ENCODE measurements around the gene TXNRD2.

TXNRD2 gene

DNA sequence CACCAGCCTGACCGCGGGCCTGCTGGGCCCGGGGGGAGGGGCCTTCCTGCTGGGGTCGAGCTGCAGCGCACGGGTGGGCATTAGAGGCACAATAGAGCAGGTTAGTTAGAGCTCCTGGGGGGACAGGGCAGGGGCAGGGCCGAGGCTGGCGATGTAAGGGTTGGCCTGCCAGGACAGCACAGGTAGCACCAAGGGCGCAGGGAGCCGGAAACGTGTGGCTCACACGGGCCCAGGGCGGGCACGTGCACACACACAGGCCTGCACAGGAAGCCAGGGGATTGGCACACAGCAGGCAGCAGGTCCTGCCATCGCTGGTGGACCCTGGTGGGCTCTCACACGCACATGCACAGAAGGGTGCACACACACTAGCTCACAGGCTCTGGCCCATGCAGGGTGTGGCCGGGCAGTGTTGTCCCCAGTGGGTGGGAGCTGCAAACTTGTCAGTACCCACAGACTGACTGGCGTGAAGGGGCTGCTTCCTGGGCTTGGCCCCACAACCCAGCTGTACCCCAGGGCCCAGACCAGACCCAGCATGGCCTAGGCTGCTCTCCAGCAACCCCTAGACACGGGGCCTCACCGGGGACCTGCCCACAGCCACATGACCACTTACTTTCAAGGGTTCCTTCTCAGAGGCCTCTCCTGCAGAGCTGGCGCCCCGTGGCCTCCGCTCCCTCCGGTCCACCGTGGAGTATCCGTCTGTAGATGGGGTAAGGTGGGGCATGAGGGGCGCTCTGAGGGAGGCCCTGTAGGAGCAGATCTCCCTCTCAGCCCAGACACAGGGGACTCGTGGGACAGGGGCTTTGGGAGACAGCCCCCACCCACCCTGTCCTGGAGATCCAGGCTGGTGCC lies 29.9 kb upstream of the TXNRD2 start:
- peaks cover 39% of the 10 kb centered on the region for H3K36me3 ChIP-seq (ENCODE audit: control insufficient read depth, insufficient read depth, low read length)
- no peak overlapping the region for H3K9ac ChIP-seq (ENCODE audit: low read length)
- no peak overlapping the region for H3K4me3 ChIP-seq (ENCODE audit: low read depth, low read length)

DNA sequence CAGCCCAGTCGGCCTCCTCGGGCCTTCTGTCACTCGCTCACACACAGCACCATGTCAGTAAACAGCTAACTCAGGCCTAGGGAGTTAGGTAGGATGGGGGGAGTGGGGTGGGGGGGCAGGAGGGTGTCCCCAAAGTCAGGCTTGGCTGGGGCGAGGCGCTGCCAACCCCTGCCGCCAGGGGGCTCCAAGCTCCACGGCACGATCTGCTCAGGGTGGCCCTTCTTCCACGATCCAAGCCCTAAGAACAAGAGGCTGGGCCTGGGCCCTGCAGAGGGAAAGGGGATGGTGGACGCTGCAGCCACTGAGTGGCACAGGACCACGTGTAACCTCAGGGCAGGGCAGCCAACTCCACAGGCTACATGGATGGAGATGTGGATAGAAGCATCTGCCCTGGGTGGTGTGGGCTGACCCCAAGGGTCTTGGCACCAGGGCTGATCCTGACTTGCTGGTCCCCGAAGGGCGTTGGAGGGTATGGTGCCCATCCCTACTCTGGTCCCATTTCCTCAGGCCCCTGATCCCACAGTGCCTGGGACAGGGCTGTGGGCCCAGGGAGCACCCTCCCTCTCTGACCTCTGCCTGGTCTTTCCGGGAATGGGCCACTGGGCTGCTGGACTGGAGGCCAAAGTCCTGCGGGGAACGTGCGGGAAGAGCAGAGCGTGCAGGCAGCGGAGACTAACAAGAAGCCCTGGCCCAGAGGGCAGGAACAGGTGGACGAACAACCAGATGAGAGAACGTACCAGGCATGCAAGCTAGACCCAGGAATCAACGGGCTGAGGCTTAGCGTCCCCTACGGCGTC lies 29.1 kb upstream of the TXNRD2 start:
- Histone ChIP-seq H3K9ac (ENCODE audit: low read length) (no peak overlapping the region), H3K36me3 (ENCODE audit: control insufficient read depth, insufficient read depth, low read length) (peaks cover 39% of the 10 kb centered on the region), H3K27ac (ENCODE audit: low read depth, low read length) (no peak overlapping the region), H3K9me3 (ENCODE audit: control insufficient read depth, insufficient read depth, low read depth, low read length) (no peaks in the 10 kb centered on the region), H3K4me3 (ENCODE audit: low read depth, low read length) (no peak overlapping the region), H3K4me1 (ENCODE audit: control insufficient read depth, insufficient read depth, low read length) (peaks cover 10% of the 10 kb centered on the region), H3K27me3 (ENCODE audit: control insufficient read depth, insufficient read depth, low read length) (no peaks in the 10 kb centered on the region)

More for the DNA sequence above, 29.9 kb upstream of the TXNRD2 start:
- H3K27ac ChIP-seq (ENCODE audit: low read depth, low read length): no peak overlapping the region
- H3K27me3 ChIP-seq (ENCODE audit: control insufficient read depth, insufficient read depth, low read length): no peaks in the 10 kb centered on the region
- H3K9me3 ChIP-seq (ENCODE audit: control insufficient read depth, insufficient read depth, low read depth, low read length): no peaks in the 10 kb centered on the region
- peaks cover 10% of the 10 kb centered on the region for H3K4me1 ChIP-seq (ENCODE audit: control insufficient read depth, insufficient read depth, low read length)

DNA sequence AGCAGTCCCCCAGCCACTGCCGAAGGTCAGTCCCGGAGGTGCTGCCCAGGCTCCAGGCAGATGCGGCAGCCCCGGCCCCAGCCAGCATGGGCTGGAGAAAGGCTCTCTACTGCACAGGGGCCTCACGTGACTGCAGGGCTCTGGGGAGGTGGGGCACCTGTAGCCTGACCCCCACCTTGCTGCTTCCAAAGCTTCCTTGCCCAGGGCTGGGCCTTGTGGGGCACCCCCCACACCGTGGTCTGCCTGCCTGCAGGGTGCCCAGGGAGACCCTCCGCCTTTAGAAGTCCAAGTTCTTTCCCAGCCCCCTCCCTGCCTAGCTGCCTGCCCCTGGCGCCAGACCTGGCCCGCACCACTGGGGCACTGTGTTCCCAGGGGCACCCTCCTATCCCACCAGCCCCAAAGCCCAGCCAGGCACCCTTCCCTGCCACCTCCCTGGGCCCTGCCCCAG lies 28.4 kb upstream of the TXNRD2 start:
- Histone ChIP-seq H3K36me3 (ENCODE audit: control insufficient read depth, insufficient read depth, low read length) (peaks cover 39% of the 10 kb centered on the region), H3K9me3 (ENCODE audit: control insufficient read depth, insufficient read depth, low read depth, low read length) (no peaks in the 10 kb centered on the region), H3K27me3 (ENCODE audit: control insufficient read depth, insufficient read depth, low read length) (no peaks in the 10 kb centered on the region), H3K4me3 (ENCODE audit: low read depth, low read length) (no peak overlapping the region), H3K9ac (ENCODE audit: low read length) (no peak overlapping the region), H3K4me1 (ENCODE audit: control insufficient read depth, insufficient read depth, low read length) (peaks cover 5% of the 10 kb centered on the region), H3K27ac (ENCODE audit: low read depth, low read length) (no peak overlapping the region)

DNA sequence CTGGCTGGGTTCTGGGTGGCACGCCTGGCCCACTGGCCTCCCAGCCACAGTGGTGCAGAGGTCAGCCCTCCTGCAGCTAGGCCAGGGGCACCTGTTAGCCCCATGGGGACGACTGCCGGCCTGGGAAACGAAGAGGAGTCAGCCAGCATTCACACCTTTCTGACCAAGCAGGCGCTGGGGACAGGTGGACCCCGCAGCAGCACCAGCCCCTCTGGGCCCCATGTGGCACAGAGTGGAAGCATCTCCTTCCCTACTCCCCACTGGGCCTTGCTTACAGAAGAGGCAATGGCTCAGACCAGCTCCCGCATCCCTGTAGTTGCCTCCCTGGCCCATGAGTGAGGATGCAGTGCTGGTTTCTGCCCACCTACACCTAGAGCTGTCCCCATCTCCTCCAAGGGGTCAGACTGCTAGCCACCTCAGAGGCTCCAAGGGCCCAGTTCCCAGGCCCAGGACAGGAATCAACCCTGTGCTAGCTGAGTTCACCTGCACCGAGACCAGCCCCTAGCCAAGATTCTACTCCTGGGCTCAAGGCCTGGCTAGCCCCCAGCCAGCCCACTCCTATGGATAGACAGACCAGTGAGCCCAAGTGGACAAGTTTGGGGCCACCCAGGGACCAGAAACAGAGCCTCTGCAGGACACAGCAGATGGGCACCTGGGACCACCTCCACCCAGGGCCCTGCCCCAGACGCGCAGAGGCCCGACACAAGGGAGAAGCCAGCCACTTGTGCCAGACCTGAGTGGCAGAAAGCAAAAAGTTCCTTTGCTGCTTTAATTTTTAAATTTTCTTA lies 27.7 kb upstream of the TXNRD2 start:
- no peak overlapping the region for H3K9ac ChIP-seq (ENCODE audit: low read length)
- H3K27me3 ChIP-seq (ENCODE audit: control insufficient read depth, insufficient read depth, low read length): no peaks in the 10 kb centered on the region
- H3K9me3 ChIP-seq (ENCODE audit: control insufficient read depth, insufficient read depth, low read depth, low read length): no peaks in the 10 kb centered on the region
- H3K36me3 ChIP-seq (ENCODE audit: control insufficient read depth, insufficient read depth, low read length): peaks cover 39% of the 10 kb centered on the region
- no peaks in the 10 kb centered on the region for H3K4me1 ChIP-seq (ENCODE audit: control insufficient read depth, insufficient read depth, low read length)
- no peak overlapping the region for H3K27ac ChIP-seq (ENCODE audit: low read depth, low read length)
- H3K4me3 ChIP-seq (ENCODE audit: low read depth, low read length): no peak overlapping the region

GRCh38 chr22:19968450-19968891 lies 26.9 kb upstream of the TXNRD2 start:
- Histone ChIP-seq H3K4me1 (ENCODE audit: control insufficient read depth, insufficient read depth, low read length) (peaks cover 3% of the 10 kb centered on the region), H3K9ac (ENCODE audit: low read length) (no peak overlapping the region), H3K27me3 (ENCODE audit: control insufficient read depth, insufficient read depth, low read length) (peaks cover 4% of the 10 kb centered on the region; the same call in 1 of the 2 replicates), H3K36me3 (ENCODE audit: control insufficient read depth, insufficient read depth, low read length) (peaks cover 35% of the 10 kb centered on the region), H3K4me3 (ENCODE audit: low read depth, low read length) (no peak overlapping the region), H3K9me3 (ENCODE audit: control insufficient read depth, insufficient read depth, low read depth, low read length) (no peaks in the 10 kb centered on the region), H3K27ac (ENCODE audit: low read depth, low read length) (no peak overlapping the region)

- no peak overlapping the region for H3K9ac ChIP-seq (ENCODE audit: low read length)
- H3K27ac ChIP-seq (ENCODE audit: low read depth, low read length): no peak overlapping the region
- H3K27me3 ChIP-seq (ENCODE audit: control insufficient read depth, insufficient read depth, low read length): peaks cover 4% of the 10 kb centered on the region; the same call in 1 of the 2 replicates
- peaks cover 29% of the 10 kb centered on the region for H3K36me3 ChIP-seq (ENCODE audit: control insufficient read depth, insufficient read depth, low read length)
- peaks cover 8% of the 10 kb centered on the region for H3K4me1 ChIP-seq (ENCODE audit: control insufficient read depth, insufficient read depth, low read length)
- H3K4me3 ChIP-seq (ENCODE audit: low read depth, low read length): no peak overlapping the region
- H3K9me3 ChIP-seq (ENCODE audit: control insufficient read depth, insufficient read depth, low read depth, low read length): no peaks in the 10 kb centered on the region
Measured at GRCh38 chr22:19967850-19968449, 26.3 kb upstream of the TXNRD2 start.

- H3K9ac ChIP-seq (ENCODE audit: low read length): no peak overlapping the region
- H3K27ac ChIP-seq (ENCODE audit: low read depth, low read length): no peak overlapping the region
- H3K4me3 ChIP-seq (ENCODE audit: low read depth, low read length): no peak overlapping the region
- H3K36me3 ChIP-seq (ENCODE audit: control insufficient read depth, insufficient read depth, low read length): peaks cover 22% of the 10 kb centered on the region
- H3K9me3 ChIP-seq (ENCODE audit: control insufficient read depth, insufficient read depth, low read depth, low read length): no peaks in the 10 kb centered on the region
- peaks cover 4% of the 10 kb centered on the region; the same call in 1 of the 2 replicates for H3K27me3 ChIP-seq (ENCODE audit: control insufficient read depth, insufficient read depth, low read length)
- peaks cover 13% of the 10 kb centered on the region for H3K4me1 ChIP-seq (ENCODE audit: control insufficient read depth, insufficient read depth, low read length)
Measured at GRCh38 chr22:19966908-19967750, 25.5 kb upstream of the TXNRD2 start.

DNA sequence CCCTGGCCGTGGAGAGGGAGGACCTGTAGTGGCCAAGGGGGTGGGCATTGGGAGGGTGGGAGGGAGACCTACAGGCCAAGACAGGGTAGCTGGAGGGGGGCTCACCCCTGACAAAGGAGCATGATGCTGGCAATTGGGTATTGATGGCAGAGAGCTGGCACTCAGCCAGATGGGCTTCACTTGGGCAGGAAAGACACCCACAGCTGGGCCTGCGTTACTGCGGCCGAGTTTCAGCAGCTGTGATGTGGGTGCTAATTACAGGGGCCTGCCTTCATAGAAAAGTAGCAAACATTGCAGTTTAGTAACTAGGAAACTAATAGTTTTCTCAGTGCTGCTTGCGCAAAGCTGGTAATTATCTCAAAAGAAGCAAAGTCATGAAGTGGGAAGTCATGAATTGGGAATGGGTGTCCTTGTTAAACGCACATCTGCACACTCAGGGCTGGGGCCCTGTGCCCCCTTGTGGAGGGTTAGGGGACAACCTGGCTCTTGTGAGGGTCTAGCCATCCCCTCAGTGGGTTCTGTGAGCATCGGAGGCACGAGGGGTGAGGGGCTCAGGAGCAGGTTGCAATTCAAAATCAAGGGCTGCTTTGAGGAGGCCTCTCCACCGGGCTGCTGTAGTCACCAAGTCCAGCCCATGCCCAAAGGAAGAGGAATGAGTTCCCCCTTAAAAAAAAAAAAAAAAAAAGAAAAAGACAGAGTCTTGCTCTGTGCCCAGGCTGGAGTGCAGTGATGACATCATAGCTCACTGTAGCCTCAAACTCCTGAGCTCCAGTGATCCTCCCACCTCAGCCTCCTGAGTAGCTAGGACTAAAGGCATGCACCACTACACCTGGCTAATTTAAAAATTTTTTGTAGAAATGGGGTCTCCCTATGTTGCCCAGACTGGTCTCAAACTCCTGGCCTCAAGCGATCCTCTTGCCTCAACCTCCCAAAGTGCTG lies 24.4 kb upstream of the TXNRD2 start:
- Histone ChIP-seq H3K4me1 (ENCODE audit: control insufficient read depth, insufficient read depth, low read length) (peaks cover 13% of the 10 kb centered on the region), H3K4me3 (ENCODE audit: low read depth, low read length) (no peak overlapping the region), H3K36me3 (ENCODE audit: control insufficient read depth, insufficient read depth, low read length) (peaks cover 13% of the 10 kb centered on the region), H3K27me3 (ENCODE audit: control insufficient read depth, insufficient read depth, low read length) (peaks cover 4% of the 10 kb centered on the region; the same call in 1 of the 2 replicates), H3K9ac (ENCODE audit: low read length) (no peak overlapping the region), H3K27ac (ENCODE audit: low read depth, low read length) (no peak overlapping the region), H3K9me3 (ENCODE audit: control insufficient read depth, insufficient read depth, low read depth, low read length) (no peaks in the 10 kb centered on the region)

GRCh38 chr22:19964701-19965386 lies 23.2 kb upstream of the TXNRD2 start:
- Histone ChIP-seq H3K4me3 (ENCODE audit: low read depth, low read length) (no peak overlapping the region), H3K9ac (ENCODE audit: low read length) (no peak overlapping the region), H3K9me3 (ENCODE audit: control insufficient read depth, insufficient read depth, low read depth, low read length) (no peaks in the 10 kb centered on the region), H3K27ac (ENCODE audit: low read depth, low read length) (no peak overlapping the region), H3K36me3 (ENCODE audit: control insufficient read depth, insufficient read depth, low read length) (peaks cover 5% of the 10 kb centered on the region; the same call in 1 of the 2 replicates), H3K4me1 (ENCODE audit: control insufficient read depth, insufficient read depth, low read length) (peaks cover 17% of the 10 kb centered on the region), H3K27me3 (ENCODE audit: control insufficient read depth, insufficient read depth, low read length) (peaks cover 4% of the 10 kb centered on the region; the same call in 1 of the 2 replicates)
